Esophagus squamous epithelium (tissue), 4 donors: ENCODE data around the gene ACTN2.

Experiments
- POLR2A ChIP-seq, 4 donors: fragments of 450-650 bp; IDR thresholded peaks; one replicate each; pipeline ENCODE4 v1.6.1; 2017; ENCODE audit warnings: antibody characterized with exemption in 4 of 4, mild to moderate bottlenecking in 4 of 4, moderate library complexity in 3 of 4
- TF ChIP-seq, protein P1 (sequence below), 6 experiments: fragments of 450-650 bp in 4 of 6; fragments of 200-600 bp in 2 of 6; sonication (generic) in 2 of 6; IDR thresholded peaks; one replicate each; pipeline ENCODE4 v1.5.1; 2016 to 2019; ENCODE audit warnings: antibody characterized with exemption in 6 of 6, mild to moderate bottlenecking in 4 of 6, moderate library complexity in 4 of 6

DNA sequence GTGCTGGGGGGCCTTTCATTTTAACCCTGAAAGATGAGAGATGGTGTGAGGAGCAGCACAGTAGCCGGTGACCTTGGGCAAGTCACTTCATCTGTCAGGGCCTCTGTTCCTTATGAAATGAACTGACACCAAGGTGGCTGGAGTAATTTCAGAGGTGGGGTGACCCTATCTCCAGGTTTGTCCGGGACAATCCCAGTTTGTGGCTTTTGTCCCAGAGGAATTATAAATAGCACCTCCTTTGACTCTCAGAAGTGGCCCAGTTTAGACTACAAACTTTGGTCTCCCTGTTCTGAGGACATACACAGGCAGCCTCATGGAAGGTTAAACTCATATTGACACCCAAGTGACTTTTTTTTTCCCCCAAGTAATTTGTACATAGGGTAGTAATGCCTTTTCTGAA, 14.6 kb downstream of the ACTN2 start:
- TF ChIP-seq, protein P1, sequence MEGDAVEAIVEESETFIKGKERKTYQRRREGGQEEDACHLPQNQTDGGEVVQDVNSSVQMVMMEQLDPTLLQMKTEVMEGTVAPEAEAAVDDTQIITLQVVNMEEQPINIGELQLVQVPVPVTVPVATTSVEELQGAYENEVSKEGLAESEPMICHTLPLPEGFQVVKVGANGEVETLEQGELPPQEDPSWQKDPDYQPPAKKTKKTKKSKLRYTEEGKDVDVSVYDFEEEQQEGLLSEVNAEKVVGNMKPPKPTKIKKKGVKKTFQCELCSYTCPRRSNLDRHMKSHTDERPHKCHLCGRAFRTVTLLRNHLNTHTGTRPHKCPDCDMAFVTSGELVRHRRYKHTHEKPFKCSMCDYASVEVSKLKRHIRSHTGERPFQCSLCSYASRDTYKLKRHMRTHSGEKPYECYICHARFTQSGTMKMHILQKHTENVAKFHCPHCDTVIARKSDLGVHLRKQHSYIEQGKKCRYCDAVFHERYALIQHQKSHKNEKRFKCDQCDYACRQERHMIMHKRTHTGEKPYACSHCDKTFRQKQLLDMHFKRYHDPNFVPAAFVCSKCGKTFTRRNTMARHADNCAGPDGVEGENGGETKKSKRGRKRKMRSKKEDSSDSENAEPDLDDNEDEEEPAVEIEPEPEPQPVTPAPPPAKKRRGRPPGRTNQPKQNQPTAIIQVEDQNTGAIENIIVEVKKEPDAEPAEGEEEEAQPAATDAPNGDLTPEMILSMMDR (IDR thresholded peaks at IDR 0.05): no peak
- TF ChIP-seq POLR2A (IDR thresholded peaks at IDR 0.05): no peak
